Nephron progenitor cell (in vitro differentiated cells): ENCODE data around the gene RBBP6.
A peak's percentile ranks its signal among the peaks of the same experiment; 100 is the strongest.
"Not testable (repeated sequence)": the region's sequence is repeated elsewhere in the genome, so short reads cannot be mapped to it uniquely, and the experiment has no call there.

Source experiments
- DNase-seq: peaks from one replicate; pipeline ENCODE4 v3.0.0; 2021
- H3K27ac Mint-ChIP-seq: 2 replicates; pipeline ENCODE4 v1.8.0; 2021; ENCODE audit warnings: mild to moderate bottlenecking, moderate library complexity, mixed read lengths
- H3K27me3 Mint-ChIP-seq: 2 replicates; pipeline ENCODE4 v1.8.0; 2021; ENCODE audit warnings: mild to moderate bottlenecking, low read depth, mixed read lengths; ENCODE audit not compliant: poor library complexity
- H3K36me3 Mint-ChIP-seq: 2 replicates; pipeline ENCODE4 v1.8.0; 2021; ENCODE audit warnings: low read depth, mixed read lengths
- H3K4me1 Mint-ChIP-seq: 2 replicates; pipeline ENCODE4 v1.8.0; 2021; ENCODE audit warnings: mixed read lengths
- H3K4me3 Mint-ChIP-seq: 2 replicates; pipeline ENCODE4 v1.8.0; 2021; ENCODE audit warnings: mild to moderate bottlenecking, moderate library complexity, mixed read lengths
- H3K9me3 Mint-ChIP-seq: 2 replicates; pipeline ENCODE4 v1.8.0; 2021; ENCODE audit warnings: mild to moderate bottlenecking, moderate library complexity, mixed read lengths
- CTCF ChIP-seq: fragments of 200-600 bp; sonication (generic); IDR thresholded peaks from 2 replicates; pipeline ENCODE4 v1.5.0; 2021; ENCODE audit warnings: antibody characterized with exemption

RBBP6 gene

GRCh38 chr16:24609740-24610415, 70.5 kb downstream of the RBBP6 start:
- peak overlapping the region; percentile 83 for H3K4me3 Mint-ChIP-seq
- TF ChIP-seq CTCF = no peak
- no peaks in the 10 kb centered on the region for H3K36me3 Mint-ChIP-seq
- H3K27ac Mint-ChIP-seq = no peak overlapping the region
- H3K9me3 Mint-ChIP-seq = no peaks in the 10 kb centered on the region
- peaks cover 75% of the 10 kb centered on the region for H3K27me3 Mint-ChIP-seq
- DNase-seq = peak; percentile 42
- H3K4me1 Mint-ChIP-seq = peaks cover 15% of the 10 kb centered on the region

- DNase-seq = peak; percentile 34
- Mint-ChIP-seq H3K9me3 (no peaks in the 10 kb centered on the region), H3K4me1 (peaks cover 19% of the 10 kb centered on the region), H3K27me3 (peaks cover 75% of the 10 kb centered on the region), H3K27ac (no peak overlapping the region), H3K36me3 (no peaks in the 10 kb centered on the region), H3K4me3 (peak overlapping the region; percentile 83)
- no peak for TF ChIP-seq CTCF
Observed at GRCh38 chr16:24610416-24610755, 71.0 kb downstream of the RBBP6 start.

GRCh38 chr16:24611310-24611709, 71.9 kb downstream of the RBBP6 start:
- no peak for TF ChIP-seq CTCF
- peaks cover 70% of the 10 kb centered on the region for H3K27me3 Mint-ChIP-seq
- H3K4me1 Mint-ChIP-seq = peaks cover 21% of the 10 kb centered on the region
- no peaks in the 10 kb centered on the region for H3K9me3 Mint-ChIP-seq
- no peaks in the 10 kb centered on the region for H3K36me3 Mint-ChIP-seq
- DNase-seq = no peak
- no peak overlapping the region for H3K27ac Mint-ChIP-seq
- H3K4me3 Mint-ChIP-seq = peak overlapping the region; percentile 83

GRCh38 chr16:24612656-24613055, 73.3 kb downstream of the RBBP6 start:
- TF ChIP-seq CTCF = no peak
- no peak for DNase-seq
- H3K9me3 Mint-ChIP-seq = no peaks in the 10 kb centered on the region
- peaks cover 21% of the 10 kb centered on the region for H3K4me1 Mint-ChIP-seq
- no peak overlapping the region for H3K4me3 Mint-ChIP-seq
- H3K36me3 Mint-ChIP-seq = no peaks in the 10 kb centered on the region
- no peak overlapping the region for H3K27ac Mint-ChIP-seq
- H3K27me3 Mint-ChIP-seq = peaks cover 57% of the 10 kb centered on the region

- peaks cover 21% of the 10 kb centered on the region for H3K4me1 Mint-ChIP-seq
Observed at GRCh38 chr16:24613267-24613666, 73.9 kb downstream of the RBBP6 start.

GRCh38 chr16:24617502-24617901, 78.1 kb downstream of the RBBP6 start:
- no peaks in the 10 kb centered on the region for H3K9me3 Mint-ChIP-seq
- H3K27me3 Mint-ChIP-seq = peaks cover 10% of the 10 kb centered on the region
- H3K27ac Mint-ChIP-seq = no peak overlapping the region
- peaks cover 6% of the 10 kb centered on the region for H3K4me1 Mint-ChIP-seq
- no peak overlapping the region for H3K4me3 Mint-ChIP-seq
- DNase-seq = no peak
- TF ChIP-seq CTCF = no peak
- H3K36me3 Mint-ChIP-seq = no peaks in the 10 kb centered on the region

More at GRCh38 chr16:24613267-24613666, 73.9 kb downstream of the RBBP6 start:
- DNase-seq, H3K36me3 Mint-ChIP-seq, H3K4me3 Mint-ChIP-seq, H3K9me3 Mint-ChIP-seq, H3K27ac Mint-ChIP-seq: not testable (repeated sequence)
- peaks cover 51% of the 10 kb centered on the region for H3K27me3 Mint-ChIP-seq
